HFFc6 (cell line): ENCODE results near the gene ASB13. TPM values are rescaled to one million over a fixed set of nuclear protein-coding genes. Genes with fewer than 3 reads are reported as not detected.

Experiments used
- DNase-seq: peaks from one replicate; pipeline ENCODE4 v3.0.0-alpha.2; 2018
- H3K27ac Mint-ChIP-seq: 2 replicates; pipeline ENCODE4 v1.8.0; 2020; ENCODE audit warnings: mild to moderate bottlenecking, mixed read lengths
- H3K27me3 Mint-ChIP-seq: 2 replicates; pipeline ENCODE4 v1.8.0; 2021; ENCODE audit warnings: mild to moderate bottlenecking, moderate library complexity, mixed read lengths; ENCODE audit not compliant: insufficient read depth
- H3K36me3 Mint-ChIP-seq: 2 replicates; pipeline ENCODE4 v1.8.0; 2021; ENCODE audit warnings: low read depth, mixed read lengths
- H3K4me1 Mint-ChIP-seq: 2 replicates; pipeline ENCODE4 v1.8.0; 2020; ENCODE audit warnings: low read depth, mixed read lengths
- H3K4me3 Mint-ChIP-seq: 2 replicates; pipeline ENCODE4 v1.8.0; 2020; ENCODE audit warnings: mild to moderate bottlenecking, moderate library complexity, mixed read lengths
- H3K9me3 Mint-ChIP-seq: 2 replicates; pipeline ENCODE4 v1.8.0; 2020; ENCODE audit warnings: mild to moderate bottlenecking, mixed read lengths
- CTCF ChIP-seq: fragments of 200-600 bp; sonication (generic); IDR thresholded peaks from 2 replicates; pipeline ENCODE4 v1.5.0; 2021; ENCODE audit warnings: antibody characterized with exemption, mild to moderate bottlenecking
- total RNA-seq, 6 experiments: library from RNA; stranded (reverse); fragmentation: NEBNext Ultra II Directional; extraction: Animal tissue kit (Norgen Biotek cat#: 25700); gene quantifications; 2 replicates in 1 of 6; 3 replicates in 5 of 6; pipeline ENCODE4 v1.2.3, GENCODE V29; 2021

ASB13 gene
- total RNA-seq, 6 experiments from 2014 or later = 7.8 to 10.1 (median 9.1) TPM

DNA sequence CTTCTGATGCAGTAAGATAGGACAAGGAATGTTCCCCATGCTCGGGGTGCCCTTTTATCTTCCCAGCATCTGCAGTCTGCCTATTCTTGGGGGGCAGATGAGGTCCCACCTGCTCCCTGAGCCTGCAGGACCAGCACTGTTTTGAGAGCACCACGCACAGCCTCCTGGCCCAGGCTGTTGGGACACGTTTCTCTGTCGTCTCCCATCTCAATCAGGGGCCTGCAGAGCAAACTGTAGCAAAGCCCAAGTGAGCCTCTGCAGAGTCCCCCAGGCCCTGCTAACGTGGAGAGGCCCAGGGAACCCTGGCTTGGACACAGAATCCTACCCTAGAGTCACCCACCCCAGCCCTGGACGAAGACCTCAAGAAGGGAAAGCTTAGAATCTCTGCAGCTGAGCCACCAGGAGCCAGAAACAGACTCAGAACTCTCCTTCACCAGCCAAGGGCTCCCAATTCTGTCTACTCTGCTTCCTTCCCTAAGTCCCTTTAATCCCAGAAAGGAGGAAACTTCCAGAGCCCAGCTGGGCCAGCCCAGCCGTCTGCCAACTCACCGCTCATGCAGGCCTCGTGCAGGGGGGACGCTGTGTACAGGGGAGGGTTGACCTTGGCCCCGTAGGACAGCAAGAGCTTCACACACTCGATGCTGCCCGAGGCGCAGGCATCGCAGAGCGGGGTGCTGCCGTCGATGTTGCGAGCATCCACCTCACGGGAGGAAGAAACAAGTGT lies 15.6 kb downstream of the ASB13 start:
- Mint-ChIP-seq H3K4me3 (no peak overlapping the region), H3K9me3 (no peaks in the 10 kb centered on the region), H3K27me3 (no peaks in the 10 kb centered on the region; the same call in none of the 2 replicates), H3K27ac (no peak overlapping the region), H3K4me1 (no peaks in the 10 kb centered on the region), H3K36me3 (peaks cover 13% of the 10 kb centered on the region)
- DNase-seq = no peak
- no peak for TF ChIP-seq CTCF

DNA sequence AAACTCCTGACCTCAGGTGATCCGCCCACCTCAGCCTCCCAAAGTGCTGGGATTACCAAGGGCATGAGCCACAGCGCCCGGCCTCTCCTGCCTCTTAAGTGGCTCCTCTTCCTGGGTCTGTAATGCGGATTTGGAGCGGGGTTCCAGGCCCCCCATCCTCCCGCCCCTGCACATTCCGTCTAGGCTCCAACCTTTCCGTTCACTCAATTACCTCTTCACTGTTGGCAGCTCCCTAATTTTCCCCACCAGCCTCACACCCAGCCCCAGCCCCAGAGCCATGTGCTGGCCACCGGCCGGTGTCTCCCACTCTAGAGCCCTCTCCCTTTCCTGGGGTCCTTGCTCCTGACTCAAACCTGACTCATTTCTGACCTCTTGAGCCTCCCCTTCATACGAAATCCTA lies 16.6 kb downstream of the ASB13 start:
- H3K36me3 Mint-ChIP-seq = peaks cover 13% of the 10 kb centered on the region
- no peak overlapping the region for H3K4me3 Mint-ChIP-seq
- no peaks in the 10 kb centered on the region for H3K9me3 Mint-ChIP-seq
- H3K4me1 Mint-ChIP-seq = no peaks in the 10 kb centered on the region
- no peaks in the 10 kb centered on the region; the same call in none of the 2 replicates for H3K27me3 Mint-ChIP-seq
- DNase-seq = no peak
- H3K27ac Mint-ChIP-seq = no peak overlapping the region
- no peak for TF ChIP-seq CTCF

DNA sequence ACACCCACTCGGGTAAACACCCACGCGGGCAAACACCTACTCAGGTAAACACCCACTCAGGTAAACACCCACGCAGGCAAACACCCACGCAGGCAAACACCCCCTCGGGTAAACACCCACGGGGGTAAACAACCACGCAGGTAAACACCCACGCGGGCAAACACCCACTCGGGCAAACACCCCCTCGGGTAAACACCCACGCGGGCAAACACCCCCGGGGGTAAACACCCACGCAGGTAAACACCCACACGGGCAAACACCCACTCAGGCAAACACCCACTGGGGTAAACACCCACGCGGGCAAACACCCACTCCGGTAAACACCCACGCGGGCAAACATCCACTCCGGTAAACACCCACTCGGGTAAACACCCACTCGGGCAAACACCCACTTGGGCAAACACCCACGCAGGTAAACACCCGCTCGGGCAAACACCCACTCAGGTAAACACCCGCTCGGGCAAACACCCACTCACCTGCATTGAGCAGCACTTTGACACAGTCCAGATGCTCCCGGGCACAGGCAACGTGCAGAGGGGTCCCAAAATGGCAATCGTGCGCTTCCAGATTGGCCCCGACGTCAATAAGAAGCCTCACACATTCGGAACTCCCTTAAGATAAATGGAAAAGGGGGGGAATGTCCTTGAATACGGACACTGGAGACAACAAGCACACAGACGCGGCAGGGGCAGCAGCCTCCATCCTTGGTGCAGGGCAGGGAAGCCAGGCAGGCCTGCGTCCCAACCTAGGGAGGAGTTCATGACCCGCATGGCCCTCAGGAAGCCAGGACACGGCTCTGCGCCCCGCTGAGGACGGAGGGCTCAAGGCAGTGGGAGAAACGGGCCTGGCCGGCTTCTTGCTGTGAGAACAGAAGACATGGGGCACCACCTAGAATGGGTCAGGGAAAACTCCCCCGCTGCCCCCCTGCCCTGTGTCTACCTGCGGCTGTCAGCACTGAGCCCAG lies 17.6 kb downstream of the ASB13 start:
- Mint-ChIP-seq H3K27ac (no peak overlapping the region), H3K9me3 (no peaks in the 10 kb centered on the region), H3K4me1 (no peaks in the 10 kb centered on the region; the same call in 1 of the 2 replicates), H3K4me3 (no peak overlapping the region), H3K36me3 (peaks cover 13% of the 10 kb centered on the region), H3K27me3 (no peaks in the 10 kb centered on the region; the same call in none of the 2 replicates)
- TF ChIP-seq CTCF = no peak
- no peak for DNase-seq

DNA sequence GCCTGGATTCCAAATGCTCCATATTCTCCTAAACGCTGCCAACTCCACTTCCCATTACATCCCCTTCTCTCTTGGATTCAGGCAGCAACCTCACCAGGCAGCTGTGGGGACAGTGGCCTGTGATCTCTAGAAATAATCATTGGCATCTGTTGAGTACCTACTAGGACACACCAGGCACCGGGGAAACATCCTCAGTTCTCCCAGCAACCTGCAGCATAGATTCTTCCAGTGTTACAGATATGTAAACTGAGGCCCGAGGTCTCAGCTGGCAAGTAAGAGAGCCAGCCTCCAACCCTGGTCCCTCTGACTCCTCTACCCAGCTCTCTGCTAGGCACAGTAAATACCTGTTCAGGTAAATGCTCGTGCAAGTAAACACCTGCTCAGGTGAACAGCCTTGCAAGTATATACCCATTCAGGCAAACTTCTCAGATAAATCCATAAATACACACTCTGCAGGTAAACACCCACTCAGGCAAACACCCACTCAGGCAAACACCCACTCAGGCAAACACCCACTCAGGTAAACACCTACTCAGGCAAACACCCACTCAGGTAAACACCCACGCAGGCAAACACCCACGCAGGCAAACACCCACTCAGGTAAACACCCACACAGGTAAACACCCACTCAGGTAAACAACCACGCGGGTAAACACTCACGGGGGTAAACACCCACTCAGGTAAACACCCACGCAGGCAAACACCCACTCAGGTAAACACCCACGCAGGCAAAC lies 18.7 kb downstream of the ASB13 start:
- H3K4me3 Mint-ChIP-seq = no peak overlapping the region
- no peaks in the 10 kb centered on the region for H3K9me3 Mint-ChIP-seq
- H3K36me3 Mint-ChIP-seq = peaks cover 13% of the 10 kb centered on the region
- H3K27me3 Mint-ChIP-seq = no peaks in the 10 kb centered on the region; the same call in none of the 2 replicates
- TF ChIP-seq CTCF = no peak
- H3K4me1 Mint-ChIP-seq = peaks cover 8% of the 10 kb centered on the region; the same call in 1 of the 2 replicates
- no peak overlapping the region for H3K27ac Mint-ChIP-seq
- no peak for DNase-seq

- no peak for TF ChIP-seq CTCF
- Mint-ChIP-seq H3K9me3 (no peaks in the 10 kb centered on the region), H3K27ac (no peak overlapping the region), H3K4me1 (peaks cover 8% of the 10 kb centered on the region; the same call in 1 of the 2 replicates), H3K27me3 (no peaks in the 10 kb centered on the region; the same call in none of the 2 replicates), H3K36me3 (peaks cover 19% of the 10 kb centered on the region), H3K4me3 (no peak overlapping the region)
- DNase-seq = no peak
Measured at GRCh38 chr10:5645944-5646617, 20.3 kb downstream of the ASB13 start.
